K562 (cell line): ENCODE measurements around the gene MYL10. TPM values are rescaled to one million over a fixed set of nuclear protein-coding genes. Genes with fewer than 3 reads are reported as not detected.

ENCODE experiments used
- ATAC-seq: fragments of 200-7000 bp; cut with Tn5 transposase; 3 replicates; pipeline ENCODE4 v1.9.1; 2020; ENCODE audit warnings: moderate library complexity
- BruUV-seq: library from RNA; stranded (reverse); fragments of 400-500 nt; replicated peaks from 2 replicates; lab custom pipeline; 2021; lab: Mats Ljungman, UMichigan
- CTCF ChIA-PET: fragments of 300-600 bp; formaldehyde crosslinking; extraction: SDS; loops from one replicate; lab custom pipeline; 2021; ENCODE audit warnings: low intra/inter-chr PET ratio; lab: Yijun Ruan, JAX
- POLR2A ChIA-PET: fragments of 300-600, 350-650 bp; sonication (Branson Sonifier 250); formaldehyde crosslinking; extraction: SDS; loops from one replicate; lab custom pipeline; 2021; ENCODE audit warnings: antibody characterized with exemption, inconsistent platforms; lab: Yijun Ruan, JAX
- DNase-seq, 4 experiments: peaks; one replicate each; pipeline versions ENCODE4 v3.0.0 to v3.0.0-alpha.2; 2011 to 2018; ENCODE audit warnings: low spot score in 3 of 4, mixed read lengths in 3 of 4; ENCODE audit errors: extremely low read depth in 1 of 4
- FAIRE-seq: peaks from 2 replicates; lab custom pipeline; 2011; peaks lifted over from hg19 to GRCh38; lab: Jason Lieb, UNC
- H2AFZ ChIP-seq: 2 replicates; pipeline ENCODE4 v1.6.0; 2011; ENCODE audit warnings: low read depth, low read length, control low read depth, inconsistent platforms
- H3K27ac ChIP-seq: fragments of 200-600 bp; 3 replicates; pipeline ENCODE4 v1.8.0; 2011; ENCODE audit warnings: low read depth, mild to moderate bottlenecking, control low read depth, inconsistent platforms, low read length, moderate library complexity, mixed read lengths; ENCODE audit errors: extremely low read depth
- H3K27me3 ChIP-seq, 2 experiments: fragments of 300-600 bp in 1 of 2; 2 replicates in 1 of 2; 3 replicates in 1 of 2; pipeline versions ENCODE4 v1.6.0 to v1.8.0; 2011; ENCODE audit warnings: inconsistent platforms in 2 of 2, low read length in 2 of 2, mild to moderate bottlenecking in 1 of 2, mixed read lengths in 1 of 2, moderate library complexity in 1 of 2; ENCODE audit not compliant: control insufficient read depth in 2 of 2, insufficient read depth in 2 of 2
- H3K36me3 ChIP-seq: fragments of 300-600 bp; 3 replicates; pipeline ENCODE4 v1.8.0; 2011; ENCODE audit warnings: mild to moderate bottlenecking, low read length, inconsistent platforms; ENCODE audit not compliant: control insufficient read depth, insufficient read depth
- H3K4me1 ChIP-seq, 2 experiments: fragments of 200-600 bp in 1 of 2; replicated peaks in 1 of 2; 2 replicates in 1 of 2; 3 replicates in 1 of 2; pipeline versions ENCODE4 v1.5.1 to v1.8.0; 2011; ENCODE audit warnings: inconsistent platforms in 2 of 2, low read length in 2 of 2, mild to moderate bottlenecking in 1 of 2, mixed read lengths in 1 of 2, moderate library complexity in 1 of 2; ENCODE audit not compliant: control insufficient read depth in 2 of 2, insufficient read depth in 2 of 2
- H3K4me2 ChIP-seq: 2 replicates; pipeline ENCODE4 v1.6.1; 2011; ENCODE audit warnings: low read length, control low read depth, inconsistent platforms, mixed read lengths; ENCODE audit not compliant: insufficient read depth
- H3K4me3 ChIP-seq: fragments of 200-600 bp; sonication (generic), shearing (Covaris generic); 2 replicates; pipeline ENCODE4 v1.5.1; 2016; ENCODE audit warnings: control low read depth, inconsistent platforms
- H3K79me2 ChIP-seq: fragments of 200-600 bp; 3 replicates; pipeline ENCODE4 v1.8.0; 2011; ENCODE audit warnings: low read length, inconsistent platforms; ENCODE audit not compliant: control insufficient read depth, insufficient read depth
- H3K9ac ChIP-seq, 2 experiments: 2 replicates each; pipeline versions ENCODE4 v1.6.0 to v1.6.1; 2011; ENCODE audit warnings: low read depth in 2 of 2, low read length in 2 of 2, control low read depth in 1 of 2, inconsistent platforms in 1 of 2, mild to moderate bottlenecking in 1 of 2, mixed read lengths in 1 of 2; ENCODE audit not compliant: insufficient read depth in 1 of 2
- H3K9me1 ChIP-seq: one replicate; pipeline ENCODE4 v1.6.0; 2011; ENCODE audit warnings: inconsistent platforms, mild to moderate bottlenecking, low read length, moderate library complexity; ENCODE audit not compliant: control insufficient read depth, insufficient read depth
- H3K9me3 ChIP-seq: replicated peaks from 2 replicates; pipeline ENCODE4 v1.5.1; 2011; ENCODE audit warnings: low read depth, low read length, inconsistent platforms; ENCODE audit not compliant: control insufficient read depth, insufficient read depth
- H4K20me1 ChIP-seq: replicated peaks from 2 replicates; pipeline ENCODE4 v1.6.1; 2011; ENCODE audit warnings: low read length, inconsistent platforms, mixed read lengths; ENCODE audit not compliant: control insufficient read depth, insufficient read depth
- HDAC6 ChIP-seq: IDR thresholded peaks from 2 replicates; pipeline ENCODE4 v1.6.1; 2012; ENCODE audit warnings: low read depth, mild to moderate bottlenecking, control low read depth, inconsistent platforms, low read length, moderate library complexity
- MYC ChIP-seq, 2 experiments: fragments of 250-450 bp in 1 of 2; sonication (Bioruptor Pico) in 1 of 2; IDR thresholded peaks; 2 replicates each; pipeline versions ENCODE4 v1.5.1 to v1.6.1; 2012 to 2021; ENCODE audit warnings: low read depth in 2 of 2, borderline replicate concordance in 1 of 2, improper control_type of control experiment in 1 of 2, low read length in 1 of 2, mild to moderate bottlenecking in 1 of 2, moderate library complexity in 1 of 2
- ZBTB2 ChIP-seq: fragments of 450-650 bp; IDR thresholded peaks from 2 replicates; pipeline ENCODE4 v1.6.1; 2016; ENCODE audit warnings: antibody characterized with exemption
- ZNF121 ChIP-seq: sonication (generic); formaldehyde crosslinking; conservative IDR thresholded peaks from 2 replicates; pipeline ENCODE4 v1.8.0; 2022; ENCODE audit warnings: missing genetic modification reagents
- WGBS: fragments of 100-300 bp; shearing (Covaris generic); methylation state at CpG from one replicate; pipeline ENCODE4 v1.1.6; 2016; ENCODE audit warnings: low coverage, mixed read lengths; ENCODE audit not compliant: insufficient coverage; ENCODE audit errors: missing lambda C conversion rate; 5-methylcytosine and 5-hydroxymethylcytosine counted together
- in situ Hi-C: fragments of 300-500 bp; cut with MboI; formaldehyde crosslinking; loops from 4 replicates; pipeline ENCODE4 v1.15.0; 2018; ENCODE audit warnings: inconsistent platforms, mixed read lengths
- intact Hi-C: fragments of 100-400 bp; cut with micrococcal nuclease; formaldehyde crosslinking; loops from 2 replicates; pipeline ENCODE4 v1.14.2; 2022
- polyA plus RNA-seq, 8 experiments: library from polyadenylated mRNA; depleted of rRNA in 4 of 8; stranded (reverse) in 5 of 8; unstranded in 3 of 8; fragments of >200 nt; fragmentation: Nextera tagmentation in 2 of 8; fragmentation: Illumina TruSeq in 1 of 8; extraction: Ambion mirVana in 2 of 8; extraction: Trizol in 1 of 8; gene quantifications; 2 replicates each; pipeline versions ENCODE4 v1.2.1 to v1.2.3, GENCODE V29; 2011 to 2014; ENCODE audit warnings: inconsistent platforms in 1 of 8, missing spikeins in 1 of 8
- total RNA-seq, 7 experiments: library from RNA; depleted of rRNA in 6 of 7; stranded (reverse); fragments of >200 nt in 6 of 7; fragmentation: Illumina TruSeq in 2 of 7; extraction: Trizol in 2 of 7; gene quantifications; 2 replicates each; pipeline versions ENCODE4 v1.2.1 to v1.2.3, GENCODE V29; 2011 to 2021; ENCODE audit warnings: low replicate concordance in 1 of 7

Gene MYL10
- total and polyA plus RNA-seq, 9 of the 15 experiments (the other 6 are each of a cell fraction or from before 2014, with no cell fraction given), result not detected

- H3K36me3 ChIP-seq, result no peaks in the 10 kb centered on the region
- H3K79me2 ChIP-seq, result no peaks in the 10 kb centered on the region
- POLR2A ChIA-PET, result interaction anchor here (1.0 kb wide), 1 partner anchor 10 kb away, joined by 3 read pairs; no protein-coding TSS in a partner anchor
- H3K4me2 ChIP-seq, result no peak overlapping the region
- H3K9me3 ChIP-seq, result no peaks in the 10 kb centered on the region
- no peaks in the 10 kb centered on the region for H3K9me1 ChIP-seq
- WGBS, result 5% methylated on average over 8 of the region's 8 CpGs
- CTCF ChIA-PET, result interaction anchor here (0.6 kb wide), 1 partner anchor 34 kb away, joined by 3 read pairs; no protein-coding TSS in a partner anchor
- DNase-seq (no peak), FAIRE-seq (no peak), ATAC-seq (no peak)
- no peaks in the 10 kb centered on the region; the same call in 1 of the 2 replicates for H4K20me1 ChIP-seq
- H2AFZ ChIP-seq, result no peak overlapping the region
- in situ Hi-C loops, result no loop called here
- BruUV-seq, result no TSS peak
- TF ChIP-seq ZNF121 (CRISPR knock-in tag) (peak; percentile 76), ZBTB2 (no peak), MYC (IDR thresholded peaks at IDR 0.05; ENCODE audit: low read depth, low read length) (no peak), MYC (CRISPR knock-in tag; IDR thresholded peaks at IDR 0.05; ENCODE audit: borderline replicate concordance, low read depth) (no peak), HDAC6 (no peak)
- H3K27me3 ChIP-seq, result peaks cover 19 to 65% of the 10 kb centered on the region in 2 experiments
- H3K9ac ChIP-seq, result no peak overlapping the region
- intact Hi-C loops, result no loop called here
- H3K27ac ChIP-seq, result no peak overlapping the region
- 0 out of 5 replicates have a peak, but pooled peaks cover 0 to 5% of the 10 kb centered on the region in 2 experiments for H3K4me1 ChIP-seq
- H3K4me3 ChIP-seq, result no peak overlapping the region
Observed at GRCh38 chr7:101666293-101666692, 37.2 kb upstream of the MYL10 start.
